Hepatocyte (in vitro differentiated cells): ENCODE results near the gene PLD1. TPM values are rescaled to one million over a fixed set of nuclear protein-coding genes. Genes with fewer than 3 reads are reported as not detected.

ENCODE experiments used
- DNase-seq: peaks from one replicate; pipeline ENCODE4 v3.0.0-alpha.2; 2016; ENCODE audit warnings: low spot score
- H2AFZ ChIP-seq: fragments of 200-600 bp; sonication (generic); 2 replicates; pipeline ENCODE4 v1.6.0; 2016; ENCODE audit warnings: antibody characterized with exemption, mild to moderate bottlenecking
- H3K27ac ChIP-seq: fragments of 200-600 bp; sonication (generic); 2 replicates; pipeline ENCODE4 v1.5.1; 2016; ENCODE audit warnings: mild to moderate bottlenecking
- H3K27me3 ChIP-seq: fragments of 200-600 bp; sonication (generic); 2 replicates; pipeline ENCODE4 v1.6.1; 2016
- H3K36me3 ChIP-seq: fragments of 200-600 bp; sonication (generic); replicated peaks from 2 replicates; pipeline ENCODE4 v1.5.1; 2016; ENCODE audit warnings: low read depth; ENCODE audit not compliant: insufficient read depth
- H3K4me1 ChIP-seq: fragments of 200-600 bp; sonication (generic); 2 replicates; pipeline ENCODE4 v1.5.1; 2016; ENCODE audit warnings: mild to moderate bottlenecking, moderate library complexity; ENCODE audit not compliant: insufficient read depth
- H3K4me2 ChIP-seq: fragments of 200-600 bp; sonication (generic); 2 replicates; pipeline ENCODE4 v1.6.0; 2016
- H3K4me3 ChIP-seq: fragments of 200-600 bp; sonication (generic); 2 replicates; pipeline ENCODE4 v1.5.1; 2016; ENCODE audit warnings: mild to moderate bottlenecking
- H3K79me2 ChIP-seq: fragments of 200-600 bp; sonication (generic); 2 replicates; pipeline ENCODE4 v1.6.0; 2017; ENCODE audit warnings: mild to moderate bottlenecking
- H3K9me2 ChIP-seq: fragments of 200-600 bp; sonication (generic); replicated peaks from 2 replicates; pipeline ENCODE4 v1.6.0; 2017; ENCODE audit warnings: mild to moderate bottlenecking; ENCODE audit not compliant: insufficient read depth
- H3K9me3 ChIP-seq: fragments of 200-600 bp; sonication (generic); 2 replicates; pipeline ENCODE4 v1.5.1; 2016; ENCODE audit warnings: low read depth, mild to moderate bottlenecking
- H4K20me1 ChIP-seq: fragments of 200-600 bp; sonication (generic); 2 replicates; pipeline ENCODE4 v1.6.0; 2016; ENCODE audit warnings: mild to moderate bottlenecking; ENCODE audit not compliant: insufficient read depth, poor library complexity, severe bottlenecking
- CTCF ChIP-seq: fragments of 200-600 bp; sonication (generic); IDR thresholded peaks from 2 replicates; pipeline ENCODE4 v1.5.1; 2016; ENCODE audit warnings: antibody characterized with exemption, mild to moderate bottlenecking; ENCODE audit not compliant: poor library complexity
- EZH2 ChIP-seq: fragments of 200-600 bp; sonication (generic); IDR thresholded peaks from 2 replicates; pipeline ENCODE4 v1.6.1; 2016; ENCODE audit warnings: antibody characterized with exemption, mild to moderate bottlenecking, borderline replicate concordance
- EZH2phosphoT487 ChIP-seq: fragments of 200-600 bp; sonication (generic); IDR thresholded peaks from one replicate; pipeline ENCODE4 v1.6.1; 2018; ENCODE audit warnings: antibody characterized with exemption, mild to moderate bottlenecking, low read depth, moderate library complexity; ENCODE audit not compliant: unreplicated experiment, severe bottlenecking
- WGBS: methylation state at CpG from one replicate; pipeline ENCODE4 v1.1.6; 2016; ENCODE audit warnings: low lambda C conversion rate; ENCODE audit errors: missing lambda C conversion rate; 5-methylcytosine and 5-hydroxymethylcytosine counted together
- polyA plus RNA-seq: library from polyadenylated mRNA; unstranded; fragments of >200 nt; fragmentation: Nextera tagmentation; extraction: Ambion mirVana; gene quantifications from 2 replicates; pipeline ENCODE4 v1.2.1, GENCODE V29; 2016
- total RNA-seq: library from RNA; depleted of rRNA; stranded (reverse); fragments of >200 nt; gene quantifications from 2 replicates; pipeline ENCODE4 v1.2.3, GENCODE V29; 2014

PLD1 gene
- total and polyA plus RNA-seq, 2 experiments from 2014 or later, result 29.4 to 71.1 TPM

GRCh38 chr3:171840811-171841619 is 30.7 kb upstream of the PLD1 start:
- H4K20me1 ChIP-seq, result no peaks in the 10 kb centered on the region
- H3K27me3 ChIP-seq, result no peaks in the 10 kb centered on the region
- no peak for TF ChIP-seq EZH2phosphoT487
- no peak for TF ChIP-seq CTCF
- no peak for TF ChIP-seq EZH2
- H3K4me2 ChIP-seq, result peak overlapping the region; percentile 30
- peaks cover 28% of the 10 kb centered on the region for H3K4me1 ChIP-seq
- no peaks in the 10 kb centered on the region for H3K9me3 ChIP-seq
- DNase-seq, result no peak
- no peaks in the 10 kb centered on the region for H3K9me2 ChIP-seq
- no peaks in the 10 kb centered on the region for H3K79me2 ChIP-seq
- H3K4me3 ChIP-seq, result no peak overlapping the region
- H3K27ac ChIP-seq, result peak overlapping the region; percentile 69
- WGBS, result 40% methylated on average over 6 of the region's 6 CpGs
- no peaks in the 10 kb centered on the region for H3K36me3 ChIP-seq
- no peak overlapping the region for H2AFZ ChIP-seq

GRCh38 chr3:171840445-171840810 is 30.1 kb upstream of the PLD1 start:
- WGBS, result 93% methylated on average over 2 of the region's 2 CpGs
- Histone ChIP-seq H3K4me2 (no peak overlapping the region), H2AFZ (no peak overlapping the region)

GRCh38 chr3:171839270-171839669 is 29.0 kb upstream of the PLD1 start:
- Histone ChIP-seq H3K27me3 (no peaks in the 10 kb centered on the region), H3K9me3 (no peaks in the 10 kb centered on the region), H3K9me2 (no peaks in the 10 kb centered on the region), H3K27ac (no peak overlapping the region), H4K20me1 (no peaks in the 10 kb centered on the region), H3K4me1 (peaks cover 35% of the 10 kb centered on the region), H3K79me2 (no peaks in the 10 kb centered on the region), H3K4me3 (no peak overlapping the region), H3K4me2 (peak overlapping the region; percentile 68), H3K36me3 (no peaks in the 10 kb centered on the region), H2AFZ (no peak overlapping the region)
- no peak for DNase-seq
- TF ChIP-seq EZH2, result no peak
- no peak for TF ChIP-seq CTCF
- TF ChIP-seq EZH2phosphoT487, result no peak
- 92% methylated on average over 2 of the region's 2 CpGs for WGBS

More at GRCh38 chr3:171840445-171840810, 30.1 kb upstream of the PLD1 start:
- TF ChIP-seq EZH2 (no peak), CTCF (no peak), EZH2phosphoT487 (no peak)
- Histone ChIP-seq H3K27me3 (no peaks in the 10 kb centered on the region), H3K9me3 (no peaks in the 10 kb centered on the region), H4K20me1 (no peaks in the 10 kb centered on the region), H3K36me3 (no peaks in the 10 kb centered on the region), H3K4me3 (no peak overlapping the region), H3K4me1 (peaks cover 28% of the 10 kb centered on the region), H3K27ac (peak overlapping the region; percentile 69), H3K9me2 (no peaks in the 10 kb centered on the region), H3K79me2 (no peaks in the 10 kb centered on the region)
- DNase-seq, result no peak
